ENCODE data around the gene C3orf33. TPM values are rescaled to one million over a fixed set of nuclear protein-coding genes. Genes with fewer than 3 reads are reported as not detected.

The C3orf33 gene
- total RNA-seq, 1 experiment from 2014 or later = 2.9 TPM

DNA sequence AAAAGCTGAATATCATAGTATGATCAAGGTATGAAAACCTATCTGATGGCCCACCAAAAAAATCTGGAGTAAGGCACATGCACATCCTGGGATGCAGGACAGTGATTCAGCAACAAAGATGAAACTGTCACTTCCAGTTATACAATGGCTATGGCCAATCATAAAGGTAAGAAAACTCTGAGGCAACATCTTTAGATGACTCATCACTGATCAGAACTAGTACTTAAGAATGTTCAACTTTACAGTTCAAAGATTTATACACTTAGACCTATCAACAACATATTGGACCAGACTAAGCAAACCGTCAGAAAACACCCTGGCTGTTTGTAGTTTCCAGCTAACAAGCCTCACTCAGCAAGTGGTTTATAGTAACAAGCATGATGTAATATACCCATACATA, 39.9 kb downstream of the C3orf33 start:
- no peaks in the 10 kb centered on the region for H3K27me3 ChIP-seq (ENCODE audit: insufficient read depth, low read length)
- no peaks in the 10 kb centered on the region for H3K9me3 ChIP-seq (ENCODE audit: control insufficient read depth, low read depth, low read length)
- H3K36me3 Mint-ChIP-seq (ENCODE audit: insufficient read depth in 1 of 3, low read depth in 3 of 3) = peaks cover 11 to 28% (median 22%) of the 10 kb centered on the region in 3 experiments; a peak in 6 of 7 replicates
- H4K91ac ChIP-seq (ENCODE audit: insufficient read length, low read depth, low read length) = no peak overlapping the region
- peaks cover 8 to 14% of the 10 kb centered on the region in 2 experiments for H3K9me3 Mint-ChIP-seq
- WGBS (ENCODE audit: extremely low coverage, insufficient read length, low lambda C conversion rate) = no CpG with 5 or more reads among the region's 1 CpG
- H4K20me1 ChIP-seq (ENCODE audit: control insufficient read depth, insufficient read depth, insufficient read length) = no peaks in the 10 kb centered on the region
- no peaks in the 10 kb centered on the region for H3K79me1 ChIP-seq (ENCODE audit: insufficient read depth, low read depth, low read length, poor library complexity, severe bottlenecking)
- TF ChIP-seq, protein P1, sequence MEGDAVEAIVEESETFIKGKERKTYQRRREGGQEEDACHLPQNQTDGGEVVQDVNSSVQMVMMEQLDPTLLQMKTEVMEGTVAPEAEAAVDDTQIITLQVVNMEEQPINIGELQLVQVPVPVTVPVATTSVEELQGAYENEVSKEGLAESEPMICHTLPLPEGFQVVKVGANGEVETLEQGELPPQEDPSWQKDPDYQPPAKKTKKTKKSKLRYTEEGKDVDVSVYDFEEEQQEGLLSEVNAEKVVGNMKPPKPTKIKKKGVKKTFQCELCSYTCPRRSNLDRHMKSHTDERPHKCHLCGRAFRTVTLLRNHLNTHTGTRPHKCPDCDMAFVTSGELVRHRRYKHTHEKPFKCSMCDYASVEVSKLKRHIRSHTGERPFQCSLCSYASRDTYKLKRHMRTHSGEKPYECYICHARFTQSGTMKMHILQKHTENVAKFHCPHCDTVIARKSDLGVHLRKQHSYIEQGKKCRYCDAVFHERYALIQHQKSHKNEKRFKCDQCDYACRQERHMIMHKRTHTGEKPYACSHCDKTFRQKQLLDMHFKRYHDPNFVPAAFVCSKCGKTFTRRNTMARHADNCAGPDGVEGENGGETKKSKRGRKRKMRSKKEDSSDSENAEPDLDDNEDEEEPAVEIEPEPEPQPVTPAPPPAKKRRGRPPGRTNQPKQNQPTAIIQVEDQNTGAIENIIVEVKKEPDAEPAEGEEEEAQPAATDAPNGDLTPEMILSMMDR (conservative IDR thresholded peaks at IDR 0.05) = no peak
- no peak overlapping the region for H3K4ac ChIP-seq (ENCODE audit: low read depth, low read length)
- no peak overlapping the region for H4K5ac ChIP-seq (ENCODE audit: insufficient read length, low read depth, low read length)
- no peak overlapping the region for H3K23ac ChIP-seq (ENCODE audit: insufficient read length, low read depth, low read length)
- no peaks in the 10 kb centered on the region for H3K4me1 ChIP-seq (ENCODE audit: insufficient read depth, low read length)
- H3K27me3 Mint-ChIP-seq (ENCODE audit: low read depth) = no peaks in the 10 kb centered on the region
- H3K27ac Mint-ChIP-seq = no peak overlapping the region; a peak in 1 of 7 replicates
- no peak overlapping the region for H4K8ac ChIP-seq (replicated peaks; ENCODE audit: insufficient read length, low read depth, low read length)
- H3K27ac ChIP-seq (ENCODE audit: insufficient read length, low read depth, low read length) = no peak overlapping the region
- H3T11ph ChIP-seq (ENCODE audit: low read length) = no peak overlapping the region
- no peaks in the 10 kb centered on the region for H3K79me2 ChIP-seq (ENCODE audit: insufficient read depth, low read length)
- no peak overlapping the region for H2BK20ac ChIP-seq (ENCODE audit: low read depth, low read length, poor library complexity, severe bottlenecking)
- H2BK15ac ChIP-seq (ENCODE audit: low read depth, low read length) = no peak overlapping the region
- no peak overlapping the region for H2BK120ac ChIP-seq (ENCODE audit: low read depth, low read length, poor library complexity, severe bottlenecking)
- H2AK5ac ChIP-seq (ENCODE audit: insufficient read length, low read length) = no peak overlapping the region
- H3K18ac ChIP-seq (ENCODE audit: insufficient read length, low read depth, low read length) = no peak overlapping the region
- no peak overlapping the region for H3K9ac ChIP-seq (ENCODE audit: extremely low read depth, insufficient read length, low read length)
- no peak overlapping the region for H2BK12ac ChIP-seq (ENCODE audit: insufficient read length, low read depth, low read length)
- peaks cover 2 to 5% of the 10 kb centered on the region in 2 experiments; a peak in 3 of 4 replicates for H3K4me1 Mint-ChIP-seq
- H3K4me3 Mint-ChIP-seq = no peak overlapping the region
- no peak overlapping the region for H3K4me2 ChIP-seq (ENCODE audit: insufficient read depth, insufficient read length, low read length)
- H2AFZ ChIP-seq (ENCODE audit: low read length) = no peak overlapping the region
- H3K23me2 ChIP-seq (ENCODE audit: insufficient read length, low read depth, low read length, poor library complexity, severe bottlenecking) = no peaks in the 10 kb centered on the region
- DNase-seq = no peak
- no peak overlapping the region for H3K14ac ChIP-seq (ENCODE audit: insufficient read depth, low read length)
- no peak overlapping the region for H3K56ac ChIP-seq (ENCODE audit: insufficient read length, low read depth, low read length)
- H2BK5ac ChIP-seq (ENCODE audit: insufficient read length, low read length) = no peak overlapping the region
